Thyroid gland (tissue), 4 donors: Measurements from ENCODE around the gene DTD1. TPM values are rescaled to one million over a fixed set of nuclear protein-coding genes. Genes with fewer than 3 reads are reported as not detected.

ENCODE experiments used
- DNase-seq, 2 donors: peaks; one replicate each; pipeline ENCODE4 v3.0.0-alpha.2; 2019
- H3K27ac ChIP-seq, 3 donors: fragments of 200-600 bp; sonication (generic); 1 replicate in 2 of 3; 2 replicates in 1 of 3; pipeline ENCODE4 v1.5.1; 2016 to 2019; ENCODE audit warnings: mild to moderate bottlenecking in 1 of 3, moderate library complexity in 1 of 3
- H3K27me3 ChIP-seq: fragments of 200-600 bp; sonication (generic); one replicate; pipeline ENCODE4 v1.5.1; 2019
- H3K36me3 ChIP-seq, 2 donors: fragments of 200-600 bp; sonication (generic); one replicate each; pipeline ENCODE4 v1.5.1; 2016 to 2019
- H3K4me1 ChIP-seq, 2 donors: fragments of 200-600 bp; sonication (generic); one replicate each; pipeline ENCODE4 v1.5.1; 2017 to 2019
- H3K4me3 ChIP-seq, 3 donors: fragments of 200-600 bp; sonication (generic); replicated peaks in 1 of 3; 1 replicate in 2 of 3; 2 replicates in 1 of 3; pipeline ENCODE4 v1.5.1; 2016; ENCODE audit warnings: mild to moderate bottlenecking in 1 of 3
- H3K9me3 ChIP-seq: fragments of 200-600 bp; sonication (generic); one replicate; pipeline ENCODE4 v1.5.1; 2017
- CTCF ChIP-seq, 6 experiments: fragments of 200-600 bp in 3 of 6; fragments of 450-650 bp in 3 of 6; sonication (generic) in 3 of 6; IDR thresholded peaks; one replicate each; pipeline ENCODE4 v1.5.1; 2016 to 2019; ENCODE audit warnings: antibody characterized with exemption in 6 of 6, mild to moderate bottlenecking in 2 of 6, inconsistent platforms in 1 of 6, moderate library complexity in 1 of 6
- POLR2A ChIP-seq, 2 donors: fragments of 450-650 bp; IDR thresholded peaks; one replicate each; pipeline ENCODE4 v1.6.1; 2017; ENCODE audit warnings: antibody characterized with exemption in 2 of 2, mild to moderate bottlenecking in 2 of 2, moderate library complexity in 1 of 2
- WGBS, 2 donors: methylation state at CpG; one replicate each; pipeline ENCODE4 v1.1.5; 2017; 5-methylcytosine and 5-hydroxymethylcytosine counted together
- intact Hi-C: fragments of 100-400 bp; cut with DNase I; formaldehyde crosslinking; loops from one replicate; pipeline ENCODE4 v1.15.1; 2023
- total RNA-seq, 4 donors: library from RNA; depleted of rRNA; stranded (reverse); fragments of >200 nt; gene quantifications; one replicate each; pipeline ENCODE4 v1.2.3, GENCODE V29; 2016

DTD1 gene
- total RNA-seq, 4 donors from 2014 or later: 42.7 to 57.6 (median 52.4) TPM

GRCh38 chr20:18802012-18802634 is 214.3 kb downstream of the DTD1 start:
- Histone ChIP-seq H3K4me3 (no peak overlapping the region), H3K9me3 (no peaks in the 10 kb centered on the region), H3K27ac (no peak overlapping the region), H3K36me3 (no peaks in the 10 kb centered on the region), H3K27me3 (no peaks in the 10 kb centered on the region), H3K4me1 (no peaks in the 10 kb centered on the region)
- TF ChIP-seq CTCF (IDR thresholded peaks at IDR 0.05): no peak
- TF ChIP-seq POLR2A (IDR thresholded peaks at IDR 0.05): no peak
- intact Hi-C loops: no loop called here
- no peak for DNase-seq
- WGBS, 2 donors: 79 to 80% methylated on average over 7 of the region's 7 CpGs

- DNase-seq: no peak
- TF ChIP-seq CTCF (IDR thresholded peaks at IDR 0.05) (no peak), POLR2A (IDR thresholded peaks at IDR 0.05) (no peak)
- H3K4me1 ChIP-seq: no peaks in the 10 kb centered on the region
- no peaks in the 10 kb centered on the region for H3K27me3 ChIP-seq
- H3K4me3 ChIP-seq: no peak overlapping the region
- WGBS, 2 donors: 87 to 94% methylated on average over 4 of the region's 4 CpGs
- no peaks in the 10 kb centered on the region for H3K9me3 ChIP-seq
- intact Hi-C loops: no loop called here
- H3K27ac ChIP-seq: no peak overlapping the region
- no peaks in the 10 kb centered on the region for H3K36me3 ChIP-seq
Measured at GRCh38 chr20:18805881-18806280, 218.0 kb downstream of the DTD1 start.

- intact Hi-C loops: no loop called here
- no peak for TF ChIP-seq POLR2A (IDR thresholded peaks at IDR 0.05)
- no peak for TF ChIP-seq CTCF (IDR thresholded peaks at IDR 0.05)
- H3K9me3 ChIP-seq: no peaks in the 10 kb centered on the region
- H3K27ac ChIP-seq: no peak overlapping the region
- H3K27me3 ChIP-seq: no peaks in the 10 kb centered on the region
- no peaks in the 10 kb centered on the region for H3K4me1 ChIP-seq
- no peak overlapping the region for H3K4me3 ChIP-seq
- whole genome bisulfite sequencing, 2 donors: 55 to 69% methylated on average over 3 of the region's 3 CpGs
- no peak for DNase-seq
- H3K36me3 ChIP-seq: no peaks in the 10 kb centered on the region
Measured at GRCh38 chr20:18808712-18809111, 220.9 kb downstream of the DTD1 start.

GRCh38 chr20:18811186-18811585 is 223.3 kb downstream of the DTD1 start:
- Histone ChIP-seq H3K27me3 (no peaks in the 10 kb centered on the region), H3K4me1 (no peaks in the 10 kb centered on the region), H3K4me3 (no peak overlapping the region), H3K27ac (no peak overlapping the region), H3K9me3 (no peaks in the 10 kb centered on the region), H3K36me3 (no peaks in the 10 kb centered on the region)
- TF ChIP-seq POLR2A (IDR thresholded peaks at IDR 0.05) (no peak), CTCF (IDR thresholded peaks at IDR 0.05) (no peak)
- WGBS, 2 donors: 78 to 84% methylated on average over 6 of the region's 6 CpGs
- no peak for DNase-seq
- intact Hi-C loops: no loop called here

GRCh38 chr20:18811904-18812303 is 224.1 kb downstream of the DTD1 start:
- Histone ChIP-seq H3K36me3 (no peaks in the 10 kb centered on the region), H3K4me1 (no peaks in the 10 kb centered on the region), H3K4me3 (no peak overlapping the region), H3K27ac (no peak overlapping the region), H3K9me3 (no peaks in the 10 kb centered on the region), H3K27me3 (no peaks in the 10 kb centered on the region)
- DNase-seq: no peak
- intact Hi-C loops: no loop called here
- WGBS, 2 donors: 80 to 83% methylated on average over 3 of the region's 3 CpGs
- no peak for TF ChIP-seq CTCF (IDR thresholded peaks at IDR 0.05)
- no peak for TF ChIP-seq POLR2A (IDR thresholded peaks at IDR 0.05)
